Esophagus muscularis mucosa (tissue), 4 donors: ENCODE data around the gene AHNAK2. TPM values are rescaled to one million over a fixed set of nuclear protein-coding genes. Genes with fewer than 3 reads are reported as not detected.
"Not testable (repeated sequence)": the region's sequence is repeated elsewhere in the genome, so short reads cannot be mapped to it uniquely, and the experiment has no call there.

Source experiments
- DNase-seq: peaks from one replicate; pipeline ENCODE4 v3.0.0-alpha.2; 2017; ENCODE audit errors: extremely low spot score
- H3K27ac ChIP-seq, 4 donors: fragments of 200-600 bp; sonication (generic); replicated peaks in 1 of 4; 1 replicate in 3 of 4; 2 replicates in 1 of 4; pipeline ENCODE4 v1.5.1; 2016 to 2019; ENCODE audit warnings: mild to moderate bottlenecking in 1 of 4
- H3K27me3 ChIP-seq, 4 donors: fragments of 200-600 bp; sonication (generic); one replicate each; pipeline versions ENCODE4 v1.5.1 to v1.6.0; 2016 to 2019
- H3K36me3 ChIP-seq, 4 donors: fragments of 200-600 bp; sonication (generic); one replicate each; pipeline ENCODE4 v1.5.1; 2016 to 2019
- H3K4me1 ChIP-seq, 4 donors: fragments of 200-600 bp; sonication (generic); one replicate each; pipeline ENCODE4 v1.5.1; 2016 to 2019
- H3K4me3 ChIP-seq, 4 donors: fragments of 200-600 bp; sonication (generic); 1 replicate in 2 of 4; 2 replicates in 2 of 4; pipeline ENCODE4 v1.5.1; 2016 to 2019; ENCODE audit warnings: mild to moderate bottlenecking in 4 of 4, moderate library complexity in 1 of 4
- H3K9me3 ChIP-seq, 4 donors: fragments of 200-600 bp; sonication (generic); 1 replicate in 3 of 4; 2 replicates in 1 of 4; pipeline ENCODE4 v1.5.1; 2016 to 2019
- EP300 ChIP-seq: sonication (generic); formaldehyde crosslinking; IDR thresholded peaks from one replicate; pipeline ENCODE4 v1.6.1; 2017; ENCODE audit warnings: antibody characterized with exemption
- POLR2A ChIP-seq: fragments of 450-650 bp; IDR thresholded peaks from one replicate; pipeline ENCODE4 v1.6.1; 2017; ENCODE audit warnings: antibody characterized with exemption, moderate library complexity, mild to moderate bottlenecking, low read depth
- POLR2AphosphoS5 ChIP-seq, 2 donors: sonication (generic); formaldehyde crosslinking; IDR thresholded peaks; one replicate each; pipeline ENCODE4 v1.6.1; 2017; ENCODE audit warnings: antibody characterized with exemption in 2 of 2
- WGBS: methylation state at CpG from one replicate; pipeline ENCODE4 v1.1.5; 2018; 5-methylcytosine and 5-hydroxymethylcytosine counted together
- intact Hi-C: fragments of 100-400 bp; cut with DNase I; formaldehyde crosslinking; loops from one replicate; pipeline ENCODE4 v1.15.1; 2023
- total RNA-seq, 4 donors: library from RNA; depleted of rRNA; stranded (reverse); fragments of >200 nt; gene quantifications; one replicate each; pipeline versions ENCODE4 v1.1.0 to v1.2.1, GENCODE V29; 2016
- TF ChIP-seq, protein P1 (sequence below), 3 experiments: fragments of 200-600 bp in 2 of 3; fragments of 450-650 bp in 1 of 3; sonication (generic) in 2 of 3; IDR thresholded peaks; one replicate each; pipeline ENCODE4 v1.5.1; 2017 to 2019; ENCODE audit warnings: antibody characterized with exemption in 3 of 3, mild to moderate bottlenecking in 2 of 3, moderate library complexity in 1 of 3

The AHNAK2 gene
- total RNA-seq, 4 donors from 2014 or later: 95.3 to 277 (median 195) TPM

DNA sequence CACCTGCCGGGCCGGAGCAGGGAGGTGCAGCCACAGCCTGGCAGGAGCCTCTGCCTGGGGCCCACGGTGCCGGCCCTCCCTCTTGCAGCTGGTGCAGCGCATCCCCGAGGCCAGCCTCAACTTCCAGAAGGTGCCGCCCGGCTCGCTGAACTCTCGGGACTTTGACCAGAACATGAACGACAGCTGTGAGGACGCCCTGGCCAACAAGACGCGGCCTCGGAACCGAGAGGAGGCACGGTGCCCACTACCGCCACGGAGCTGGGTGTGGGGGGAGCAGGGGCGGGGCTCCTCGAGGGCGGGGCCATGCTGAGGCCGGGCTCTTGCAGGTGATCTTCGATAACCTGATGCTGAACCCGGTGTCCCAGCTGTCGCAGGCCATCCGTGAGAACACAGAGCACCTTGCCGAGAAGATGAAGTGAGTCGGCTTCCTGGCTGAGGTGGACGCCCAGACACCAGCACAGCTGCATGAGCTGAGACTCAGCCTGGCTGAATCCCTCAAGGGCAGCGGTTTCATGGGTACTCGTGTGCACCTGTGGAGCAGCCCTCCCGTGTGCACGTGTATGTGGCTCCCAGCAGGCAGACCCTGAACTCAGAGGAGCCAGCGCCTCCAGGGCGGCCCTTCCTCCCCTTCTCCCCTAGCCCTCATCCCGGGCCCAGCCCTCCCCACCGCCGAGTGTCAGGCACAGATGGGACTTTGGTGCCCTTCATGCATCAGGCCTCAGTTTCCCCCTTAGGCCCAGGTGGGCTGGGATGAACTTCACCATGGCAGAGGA lies 84.6 kb downstream of the AHNAK2 start:
- TF ChIP-seq EP300 (no peak), POLR2AphosphoS5 (IDR thresholded peaks at IDR 0.05) (no peak), POLR2A (no peak)
- TF ChIP-seq, protein P1, sequence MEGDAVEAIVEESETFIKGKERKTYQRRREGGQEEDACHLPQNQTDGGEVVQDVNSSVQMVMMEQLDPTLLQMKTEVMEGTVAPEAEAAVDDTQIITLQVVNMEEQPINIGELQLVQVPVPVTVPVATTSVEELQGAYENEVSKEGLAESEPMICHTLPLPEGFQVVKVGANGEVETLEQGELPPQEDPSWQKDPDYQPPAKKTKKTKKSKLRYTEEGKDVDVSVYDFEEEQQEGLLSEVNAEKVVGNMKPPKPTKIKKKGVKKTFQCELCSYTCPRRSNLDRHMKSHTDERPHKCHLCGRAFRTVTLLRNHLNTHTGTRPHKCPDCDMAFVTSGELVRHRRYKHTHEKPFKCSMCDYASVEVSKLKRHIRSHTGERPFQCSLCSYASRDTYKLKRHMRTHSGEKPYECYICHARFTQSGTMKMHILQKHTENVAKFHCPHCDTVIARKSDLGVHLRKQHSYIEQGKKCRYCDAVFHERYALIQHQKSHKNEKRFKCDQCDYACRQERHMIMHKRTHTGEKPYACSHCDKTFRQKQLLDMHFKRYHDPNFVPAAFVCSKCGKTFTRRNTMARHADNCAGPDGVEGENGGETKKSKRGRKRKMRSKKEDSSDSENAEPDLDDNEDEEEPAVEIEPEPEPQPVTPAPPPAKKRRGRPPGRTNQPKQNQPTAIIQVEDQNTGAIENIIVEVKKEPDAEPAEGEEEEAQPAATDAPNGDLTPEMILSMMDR (IDR thresholded peaks at IDR 0.05): no peak
- peaks cover 0 to 35% (median 5%) of the 10 kb centered on the region in 4 donors for H3K36me3 ChIP-seq
- intact Hi-C loops: no loop called here
- H3K27me3 ChIP-seq: no peaks in the 10 kb centered on the region
- H3K4me1 ChIP-seq: peaks cover 18 to 34% (median 26%) of the 10 kb centered on the region in 4 donors
- 83% methylated on average over 14 of the region's 39 CpGs for WGBS
- no peak for DNase-seq
- H3K9me3 ChIP-seq: no peaks in the 10 kb centered on the region
- no peak overlapping the region for H3K27ac ChIP-seq
- no peak overlapping the region for H3K4me3 ChIP-seq

- intact Hi-C loops: no loop called here
- 79% methylated on average over 16 of the region's 31 CpGs for WGBS
Measured at GRCh38 chr14:104892531-104893434, 85.4 kb downstream of the AHNAK2 start.

DNA sequence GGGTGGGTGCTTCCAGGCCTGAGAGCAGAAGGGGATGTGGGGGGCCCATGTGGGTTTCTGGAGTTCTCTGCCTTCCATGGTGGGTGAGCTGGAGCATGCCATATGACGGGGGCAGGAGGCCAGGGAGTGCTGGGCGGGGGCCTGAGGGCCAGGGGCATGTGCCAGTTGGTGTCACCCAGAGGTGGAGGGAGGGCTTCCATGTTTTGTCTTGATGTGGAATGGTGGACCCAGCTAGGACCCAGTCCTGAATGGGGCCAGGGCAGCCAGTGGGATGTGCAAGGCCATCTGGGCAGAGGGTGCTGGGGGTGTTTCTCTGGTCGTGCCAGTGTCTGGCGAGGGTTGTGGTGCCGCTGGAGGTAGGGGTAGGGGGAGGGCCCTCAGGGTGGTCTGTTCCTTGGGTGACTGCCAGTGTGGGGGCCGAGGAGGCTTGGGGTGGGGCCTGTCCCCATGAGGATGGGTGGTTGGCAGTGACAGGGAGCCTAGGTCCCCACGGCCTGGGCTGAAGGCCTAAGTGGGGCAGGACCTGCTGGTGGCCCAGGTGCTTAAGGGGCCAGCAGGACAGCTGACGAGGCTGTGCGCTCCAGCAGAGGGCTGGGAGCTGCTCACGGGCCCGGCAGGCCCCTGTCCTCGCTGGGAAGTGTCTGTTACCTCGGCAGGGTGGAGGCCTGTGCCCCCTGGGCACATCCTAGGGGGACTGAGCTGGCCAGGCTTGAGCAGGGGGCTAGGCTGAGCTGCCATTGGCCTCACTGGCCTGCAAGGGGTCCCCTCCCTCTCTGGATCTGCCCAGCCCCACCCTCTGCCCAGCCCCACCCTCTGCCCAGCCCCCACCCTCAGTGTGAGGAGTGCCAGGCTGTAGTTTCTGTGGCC lies 86.3 kb downstream of the AHNAK2 start:
- Histone ChIP-seq H3K27ac (no peak overlapping the region), H3K27me3 (no peaks in the 10 kb centered on the region), H3K4me3 (no peak overlapping the region), H3K9me3 (no peaks in the 10 kb centered on the region), H3K4me1 (peaks cover 18 to 28% (median 25%) of the 10 kb centered on the region in 4 donors), H3K36me3 (peaks cover 3 to 52% (median 20%) of the 10 kb centered on the region in 4 donors)
- intact Hi-C loops: no loop called here
- WGBS: 77% methylated on average over 7 of the region's 13 CpGs
- TF ChIP-seq POLR2A (no peak), POLR2AphosphoS5 (IDR thresholded peaks at IDR 0.05) (no peak), EP300 (no peak)
- TF ChIP-seq, protein P1 (IDR thresholded peaks at IDR 0.05): no peak
- no peak for DNase-seq

More at GRCh38 chr14:104892531-104893434, 85.4 kb downstream of the AHNAK2 start:
- Histone ChIP-seq H3K4me3 (no peak overlapping the region), H3K4me1 (peaks cover 18 to 34% (median 26%) of the 10 kb centered on the region in 4 donors), H3K9me3 (no peaks in the 10 kb centered on the region), H3K36me3 (peaks cover 0 to 43% (median 11%) of the 10 kb centered on the region in 4 donors), H3K27me3 (no peaks in the 10 kb centered on the region), H3K27ac (no peak overlapping the region)
- DNase-seq: no peak
- TF ChIP-seq, protein P1 (IDR thresholded peaks at IDR 0.05): no peak
- TF ChIP-seq POLR2AphosphoS5 (IDR thresholded peaks at IDR 0.05) (no peak), POLR2A (no peak), EP300 (no peak)

- Histone ChIP-seq H3K27me3 (no peaks in the 10 kb centered on the region), H3K4me3 (no peak overlapping the region), H3K4me1 (peaks cover 14 to 21% (median 18%) of the 10 kb centered on the region in 4 donors), H3K9me3 (no peaks in the 10 kb centered on the region), H3K27ac (no peak overlapping the region), H3K36me3 (peaks cover 5 to 59% (median 28%) of the 10 kb centered on the region in 4 donors)
- WGBS: 100% methylated on average over 4 of the region's 4 CpGs
- intact Hi-C loops: no loop called here
- TF ChIP-seq EP300: no peak
- TF ChIP-seq, protein P1 (IDR thresholded peaks at IDR 0.05): no peak
- DNase-seq: no peak
Measured at GRCh38 chr14:104891121-104891551, 87.0 kb downstream of the AHNAK2 start.

GRCh38 chr14:104890292-104890691 lies 87.9 kb downstream of the AHNAK2 start:
- H3K4me3 ChIP-seq, H3K27me3 ChIP-seq, DNase-seq, H3K9me3 ChIP-seq, intact Hi-C loops, H3K27ac ChIP-seq: not testable (repeated sequence)
- peaks cover 9 to 12% (median 10%) of the 10 kb centered on the region in 4 donors for H3K4me1 ChIP-seq
- peaks cover 5 to 68% (median 36%) of the 10 kb centered on the region in 4 donors for H3K36me3 ChIP-seq
